Activated B cell treated with CpG ODN at 0.5 μM for 24 hours (primary cell): Measurements from ENCODE around the gene LCOR. TPM values are rescaled to one million over a fixed set of nuclear protein-coding genes. Genes with fewer than 3 reads are reported as not detected.

ENCODE experiments used
- ATAC-seq: fragments of 200-7000 bp; cut with Tn5 transposase; one replicate; pipeline ENCODE4 v1.10.0; 2021; ENCODE audit warnings: low read depth, mild to moderate bottlenecking, moderate library complexity
- CTCF ChIA-PET: fragments of 350-600 bp; sonication (Branson Sonifier 250); formaldehyde crosslinking; loops from one replicate; lab custom pipeline; 2021; ENCODE audit warnings: antibody characterized with exemption; lab: Charles Lee
- POLR2A ChIA-PET: fragments of 350-600 bp; sonication (Branson Sonifier 250); formaldehyde crosslinking; loops from one replicate; lab custom pipeline; 2021; ENCODE audit warnings: antibody characterized with exemption; lab: Charles Lee
- DNase-seq: peaks from one replicate; pipeline ENCODE4 v3.0.0; 2022
- H3K27ac Mint-ChIP-seq: one replicate; pipeline ENCODE4 v1.8.0; 2020; ENCODE audit warnings: mixed read lengths
- H3K27me3 Mint-ChIP-seq: one replicate; pipeline ENCODE4 v1.8.0; 2021; ENCODE audit warnings: mixed read lengths
- H3K36me3 Mint-ChIP-seq: one replicate; pipeline ENCODE4 v1.8.0; 2021; ENCODE audit warnings: low read depth, mixed read lengths
- H3K4me1 Mint-ChIP-seq: one replicate; pipeline ENCODE4 v1.8.0; 2021; ENCODE audit warnings: mixed read lengths
- H3K4me3 Mint-ChIP-seq: one replicate; pipeline ENCODE4 v1.8.0; 2020; ENCODE audit warnings: mild to moderate bottlenecking, mixed read lengths
- H3K9me3 Mint-ChIP-seq: one replicate; pipeline ENCODE4 v1.8.0; 2020; ENCODE audit warnings: mixed read lengths
- CTCF ChIP-seq: fragments of 200-600 bp; IDR thresholded peaks from one replicate; pipeline ENCODE4 v1.8.0; 2022; ENCODE audit warnings: antibody characterized with exemption, mild to moderate bottlenecking
- intact Hi-C: fragments of 100-400 bp; cut with micrococcal nuclease; formaldehyde crosslinking; loops from one replicate; pipeline ENCODE4 v1.15.1; 2024
- total RNA-seq: library from RNA; stranded (reverse); gene quantifications from 2 replicates; pipeline ENCODE4 v1.2.3, GENCODE V29; 2022

The LCOR gene
- total RNA-seq, 1 donor from 2014 or later: 54.9 TPM

- Mint-ChIP-seq H3K27me3 (no peaks in the 10 kb centered on the region), H3K36me3 (peaks cover 35% of the 10 kb centered on the region)
- intact Hi-C loops: no loop called here
These were observed 128.8 kb downstream of the LCOR start for GRCh38 chr10:96960872-96961271.

GRCh38 chr10:96964131-96964530, 132.0 kb downstream of the LCOR start:
- intact Hi-C loops: no loop called here
- DNase-seq (no peak), ATAC-seq (no peak)
- no peak for TF ChIP-seq CTCF
- Mint-ChIP-seq H3K9me3 (no peaks in the 10 kb centered on the region), H3K27ac (no peak overlapping the region), H3K27me3 (no peaks in the 10 kb centered on the region), H3K36me3 (peaks cover 17% of the 10 kb centered on the region), H3K4me1 (no peaks in the 10 kb centered on the region), H3K4me3 (no peak overlapping the region)
- ChIA-PET POLR2A (no interaction called here), CTCF (no interaction called here)

More at GRCh38 chr10:96960872-96961271, 128.8 kb downstream of the LCOR start:
- H3K27ac Mint-ChIP-seq: no peak overlapping the region
- ChIA-PET POLR2A (no interaction called here), CTCF (interaction anchor here (1.2 kb wide), 1 partner anchor 64 kb away, joined by 3 read pairs; no protein-coding TSS in a partner anchor)
- TF ChIP-seq CTCF: no peak
- DNase-seq (no peak), ATAC-seq (no peak)
- no peaks in the 10 kb centered on the region for H3K4me1 Mint-ChIP-seq
- no peaks in the 10 kb centered on the region for H3K9me3 Mint-ChIP-seq
- H3K4me3 Mint-ChIP-seq: no peak overlapping the region

GRCh38 chr10:96967847-96968246, 135.7 kb downstream of the LCOR start:
- intact Hi-C loops: no loop called here
- ATAC-seq (no peak), DNase-seq (no peak)
- Mint-ChIP-seq H3K4me1 (peaks cover 13% of the 10 kb centered on the region), H3K4me3 (no peak overlapping the region), H3K27me3 (no peaks in the 10 kb centered on the region), H3K36me3 (peaks cover 8% of the 10 kb centered on the region), H3K9me3 (no peaks in the 10 kb centered on the region), H3K27ac (no peak overlapping the region)
- CTCF ChIA-PET: no interaction called here
- POLR2A ChIA-PET: no interaction called here
- no peak for TF ChIP-seq CTCF

- H3K27ac Mint-ChIP-seq: peak overlapping the region; percentile 9
- H3K27me3 Mint-ChIP-seq: no peaks in the 10 kb centered on the region
These were observed 136.8 kb downstream of the LCOR start for GRCh38 chr10:96968682-96969423.

More at GRCh38 chr10:96968682-96969423, 136.8 kb downstream of the LCOR start:
- POLR2A ChIA-PET: interaction anchor here (0.7 kb wide), 1 partner anchor 53 kb away, joined by 5 read pairs; no protein-coding TSS in a partner anchor
- H3K36me3 Mint-ChIP-seq: peaks cover 5% of the 10 kb centered on the region
- no peaks in the 10 kb centered on the region for H3K9me3 Mint-ChIP-seq
- CTCF ChIA-PET: no interaction called here
- DNase-seq (no peak), ATAC-seq (no peak)
- intact Hi-C loops: no loop called here
- TF ChIP-seq CTCF: no peak
- no peak overlapping the region for H3K4me3 Mint-ChIP-seq
- H3K4me1 Mint-ChIP-seq: peaks cover 23% of the 10 kb centered on the region
